Transverse colon (tissue), 4 donors: ENCODE results near the gene RAB40C.

Source experiments
- EP300 ChIP-seq: sonication (generic); formaldehyde crosslinking; IDR thresholded peaks from one replicate; pipeline ENCODE4 v1.6.1; 2017; ENCODE audit warnings: antibody characterized with exemption, low read depth
- POLR2A ChIP-seq: fragments of 450-650 bp; IDR thresholded peaks from one replicate; pipeline ENCODE4 v1.6.1; 2016; ENCODE audit warnings: antibody characterized with exemption, mild to moderate bottlenecking, moderate library complexity
- POLR2AphosphoS5 ChIP-seq, 3 donors: sonication (generic); formaldehyde crosslinking; IDR thresholded peaks; one replicate each; pipeline ENCODE4 v1.6.1; 2016; ENCODE audit warnings: antibody characterized with exemption in 3 of 3
- TF ChIP-seq, protein P1 (sequence below), 5 experiments: fragments of 200-600 bp in 3 of 5; fragments of 450-650 bp in 2 of 5; sonication (generic) in 3 of 5; IDR thresholded peaks; 1 replicate in 2 of 5; 2 replicates in 3 of 5; pipeline ENCODE4 v1.5.1; 2016 to 2017; ENCODE audit warnings: antibody characterized with exemption in 5 of 5, inconsistent platforms in 3 of 5, mild to moderate bottlenecking in 2 of 5, moderate library complexity in 1 of 5

GRCh38 chr16:640614-641013 is 50.7 kb downstream of the RAB40C start:
- no peak for TF ChIP-seq POLR2A
- TF ChIP-seq, protein P1, sequence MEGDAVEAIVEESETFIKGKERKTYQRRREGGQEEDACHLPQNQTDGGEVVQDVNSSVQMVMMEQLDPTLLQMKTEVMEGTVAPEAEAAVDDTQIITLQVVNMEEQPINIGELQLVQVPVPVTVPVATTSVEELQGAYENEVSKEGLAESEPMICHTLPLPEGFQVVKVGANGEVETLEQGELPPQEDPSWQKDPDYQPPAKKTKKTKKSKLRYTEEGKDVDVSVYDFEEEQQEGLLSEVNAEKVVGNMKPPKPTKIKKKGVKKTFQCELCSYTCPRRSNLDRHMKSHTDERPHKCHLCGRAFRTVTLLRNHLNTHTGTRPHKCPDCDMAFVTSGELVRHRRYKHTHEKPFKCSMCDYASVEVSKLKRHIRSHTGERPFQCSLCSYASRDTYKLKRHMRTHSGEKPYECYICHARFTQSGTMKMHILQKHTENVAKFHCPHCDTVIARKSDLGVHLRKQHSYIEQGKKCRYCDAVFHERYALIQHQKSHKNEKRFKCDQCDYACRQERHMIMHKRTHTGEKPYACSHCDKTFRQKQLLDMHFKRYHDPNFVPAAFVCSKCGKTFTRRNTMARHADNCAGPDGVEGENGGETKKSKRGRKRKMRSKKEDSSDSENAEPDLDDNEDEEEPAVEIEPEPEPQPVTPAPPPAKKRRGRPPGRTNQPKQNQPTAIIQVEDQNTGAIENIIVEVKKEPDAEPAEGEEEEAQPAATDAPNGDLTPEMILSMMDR (IDR thresholded peaks at IDR 0.05): no peak
- TF ChIP-seq POLR2AphosphoS5 (IDR thresholded peaks at IDR 0.05): no peak
- no peak for TF ChIP-seq EP300
